Measurements from ENCODE around the gene TBC1D5. TPM values are rescaled to one million over a fixed set of nuclear protein-coding genes. Genes with fewer than 3 reads are reported as not detected.

The TBC1D5 gene
- total RNA-seq, 1 experiment from 2014 or later: 30.4 TPM

GRCh38 chr3:17181413-17181907 is 561.0 kb downstream of the TBC1D5 start:
- H3K4me1 ChIP-seq (ENCODE audit: control insufficient read depth, insufficient read depth, low read length): no peaks in the 10 kb centered on the region
- in situ Hi-C loops (cut with HindIII; ENCODE audit: low pct_unique_long_range_greater_than_20kb, low sequenced_read_pairs) (no loop called here), intact Hi-C loops (cut with micrococcal nuclease; ENCODE audit: unreplicated experiment) (no loop called here)
- TF ChIP-seq POLR2AphosphoS5 (IDR thresholded peaks at IDR 0.05; ENCODE audit: low read depth, low read length): no peak
- no peak for TF ChIP-seq TCF7L2 (IDR thresholded peaks at IDR 0.05; ENCODE audit: low read depth, low read length)
- H3K27me3 ChIP-seq (ENCODE audit: control insufficient read depth, insufficient read depth, low read length): no peaks in the 10 kb centered on the region
- no peaks in the 10 kb centered on the region for H3K36me3 ChIP-seq (ENCODE audit: control insufficient read depth, insufficient read depth, low read length)
- no TSS peak for BruUV-seq (replicated peaks)
- DNase-seq (ENCODE audit: low read depth, low spot score) (no peak), ATAC-seq (no peak)
- ChIA-PET CTCF (no interaction called here), POLR2A (no interaction called here)
- H3K9me3 ChIP-seq (ENCODE audit: control insufficient read depth, insufficient read depth, low read depth, low read length): no peaks in the 10 kb centered on the region
- H3K4me3 ChIP-seq (ENCODE audit: low read depth in 2 of 2, low read length in 2 of 2): no peak overlapping the region
- no peak overlapping the region for H3K27ac ChIP-seq (ENCODE audit: low read length)

- no peak for ATAC-seq
- CTCF ChIA-PET: no interaction called here
- no peaks in the 10 kb centered on the region for H3K9me3 ChIP-seq (ENCODE audit: control insufficient read depth, insufficient read depth, low read depth, low read length)
- POLR2A ChIA-PET: no interaction called here
- H3K27ac ChIP-seq (ENCODE audit: low read length): no peak overlapping the region
- H3K4me3 ChIP-seq (ENCODE audit: low read depth in 2 of 2, low read length in 2 of 2): no peak overlapping the region
- DNase-seq (ENCODE audit: low read depth, low spot score): no peak
- in situ Hi-C loops (cut with HindIII; ENCODE audit: low pct_unique_long_range_greater_than_20kb, low sequenced_read_pairs) (no loop called here), intact Hi-C loops (cut with micrococcal nuclease; ENCODE audit: unreplicated experiment) (no loop called here)
- no TSS peak for BruUV-seq (replicated peaks)
- no peaks in the 10 kb centered on the region for H3K4me1 ChIP-seq (ENCODE audit: control insufficient read depth, insufficient read depth, low read length)
- H3K27me3 ChIP-seq (ENCODE audit: control insufficient read depth, insufficient read depth, low read length): no peaks in the 10 kb centered on the region
- H3K36me3 ChIP-seq (ENCODE audit: control insufficient read depth, insufficient read depth, low read length): no peaks in the 10 kb centered on the region
- TF ChIP-seq CTCF (IDR thresholded peaks at IDR 0.05): no peak
- no peak for TF ChIP-seq TCF7L2 (IDR thresholded peaks at IDR 0.05; ENCODE audit: low read depth, low read length)
- TF ChIP-seq SIN3A (IDR thresholded peaks at IDR 0.05; ENCODE audit: borderline replicate concordance, insufficient read depth, low read depth, low read length): no peak
- no peak for TF ChIP-seq REST (IDR thresholded peaks at IDR 0.05; ENCODE audit: insufficient read depth in 1 of 2, low read depth in 2 of 2, low read length in 1 of 2)
- no peak for TF ChIP-seq POLR2AphosphoS5 (IDR thresholded peaks at IDR 0.05; ENCODE audit: low read depth, low read length)
Measured at GRCh38 chr3:17179381-17180205, 562.8 kb downstream of the TBC1D5 start.

- in situ Hi-C loops (cut with HindIII; ENCODE audit: low pct_unique_long_range_greater_than_20kb, low sequenced_read_pairs) (no loop called here), intact Hi-C loops (cut with micrococcal nuclease; ENCODE audit: unreplicated experiment) (no loop called here)
- Histone ChIP-seq H3K9me3 (ENCODE audit: control insufficient read depth, insufficient read depth, low read depth, low read length) (no peaks in the 10 kb centered on the region), H3K4me1 (ENCODE audit: control insufficient read depth, insufficient read depth, low read length) (no peaks in the 10 kb centered on the region), H3K27me3 (ENCODE audit: control insufficient read depth, insufficient read depth, low read length) (no peaks in the 10 kb centered on the region), H3K27ac (ENCODE audit: low read length) (no peak overlapping the region), H3K36me3 (ENCODE audit: control insufficient read depth, insufficient read depth, low read length) (no peaks in the 10 kb centered on the region), H3K4me3 (ENCODE audit: low read depth in 2 of 2, low read length in 2 of 2) (no peak overlapping the region)
- TF ChIP-seq REST (IDR thresholded peaks at IDR 0.05; ENCODE audit: insufficient read depth in 1 of 2, low read depth in 2 of 2, low read length in 1 of 2) (no peak), SIN3A (IDR thresholded peaks at IDR 0.05; ENCODE audit: borderline replicate concordance, insufficient read depth, low read depth, low read length) (no peak), POLR2AphosphoS5 (IDR thresholded peaks at IDR 0.05; ENCODE audit: low read depth, low read length) (no peak), TCF7L2 (IDR thresholded peaks at IDR 0.05; ENCODE audit: low read depth, low read length) (no peak), CTCF (IDR thresholded peaks at IDR 0.05) (no peak; the same call in 1 of the 2 replicates)
- CTCF ChIA-PET: no interaction called here
- BruUV-seq (replicated peaks): no TSS peak
- ATAC-seq: no peak
- POLR2A ChIA-PET: interaction anchor here (0.7 kb wide), 1 partner anchor 706 kb away, joined by 3 read pairs; no protein-coding TSS in a partner anchor
- DNase-seq (ENCODE audit: low read depth, low spot score): no peak
Measured at GRCh38 chr3:17176757-17177156, 565.7 kb downstream of the TBC1D5 start.

Data from Panc1 (cell line).